ENCODE results near the gene FPR3. TPM values are rescaled to one million over a fixed set of nuclear protein-coding genes. Genes with fewer than 3 reads are reported as not detected.

FPR3 gene
- total and polyA plus RNA-seq, 9 of the 15 experiments (the other 6 are each of a cell fraction or from before 2014, with no cell fraction given) = 0.08 to 0.51 (median 0.22) TPM; not detected in 1

- TF ChIP-seq, protein P1, sequence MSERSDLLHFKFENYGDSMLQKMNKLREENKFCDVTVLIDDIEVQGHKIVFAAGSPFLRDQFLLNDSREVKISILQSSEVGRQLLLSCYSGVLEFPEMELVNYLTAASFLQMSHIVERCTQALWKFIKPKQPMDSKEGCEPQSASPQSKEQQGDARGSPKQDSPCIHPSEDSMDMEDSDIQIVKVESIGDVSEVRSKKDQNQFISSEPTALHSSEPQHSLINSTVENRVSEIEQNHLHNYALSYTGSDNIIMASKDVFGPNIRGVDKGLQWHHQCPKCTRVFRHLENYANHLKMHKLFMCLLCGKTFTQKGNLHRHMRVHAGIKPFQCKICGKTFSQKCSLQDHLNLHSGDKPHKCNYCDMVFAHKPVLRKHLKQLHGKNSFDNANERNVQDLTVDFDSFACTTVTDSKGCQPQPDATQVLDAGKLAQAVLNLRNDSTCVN (CRISPR knock-in tag; IDR thresholded peaks at IDR 0.05) = peak; percentile 57; the same call in 1 of the 2 replicates
- TF ChIP-seq, protein P2, sequence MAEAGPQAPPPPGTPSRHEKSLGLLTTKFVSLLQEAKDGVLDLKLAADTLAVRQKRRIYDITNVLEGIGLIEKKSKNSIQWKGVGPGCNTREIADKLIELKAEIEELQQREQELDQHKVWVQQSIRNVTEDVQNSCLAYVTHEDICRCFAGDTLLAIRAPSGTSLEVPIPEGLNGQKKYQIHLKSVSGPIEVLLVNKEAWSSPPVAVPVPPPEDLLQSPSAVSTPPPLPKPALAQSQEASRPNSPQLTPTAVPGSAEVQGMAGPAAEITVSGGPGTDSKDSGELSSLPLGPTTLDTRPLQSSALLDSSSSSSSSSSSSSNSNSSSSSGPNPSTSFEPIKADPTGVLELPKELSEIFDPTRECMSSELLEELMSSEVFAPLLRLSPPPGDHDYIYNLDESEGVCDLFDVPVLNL (CRISPR knock-in tag; IDR thresholded peaks at IDR 0.05; ENCODE audit: low read depth) = no peak
- TF ChIP-seq BACH1 (tag; IDR thresholded peaks at IDR 0.05) = no peak
- TF ChIP-seq GTF3C2 (IDR thresholded peaks at IDR 0.05; ENCODE audit: borderline replicate concordance, extremely low read depth, insufficient read length) = no peak
- TF ChIP-seq, protein P3, sequence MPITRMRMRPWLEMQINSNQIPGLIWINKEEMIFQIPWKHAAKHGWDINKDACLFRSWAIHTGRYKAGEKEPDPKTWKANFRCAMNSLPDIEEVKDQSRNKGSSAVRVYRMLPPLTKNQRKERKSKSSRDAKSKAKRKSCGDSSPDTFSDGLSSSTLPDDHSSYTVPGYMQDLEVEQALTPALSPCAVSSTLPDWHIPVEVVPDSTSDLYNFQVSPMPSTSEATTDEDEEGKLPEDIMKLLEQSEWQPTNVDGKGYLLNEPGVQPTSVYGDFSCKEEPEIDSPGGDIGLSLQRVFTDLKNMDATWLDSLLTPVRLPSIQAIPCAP (CRISPR knock-in tag; IDR thresholded peaks at IDR 0.05; ENCODE audit: borderline replicate concordance) = no peak
- no peak for TF ChIP-seq FOXP4 (CRISPR knock-in tag; IDR thresholded peaks at IDR 0.05; ENCODE audit: borderline replicate concordance)
- no peak for TF ChIP-seq ATF2 (CRISPR knock-in tag; IDR thresholded peaks at IDR 0.05)
- TF ChIP-seq MAX (CRISPR knock-in tag; IDR thresholded peaks at IDR 0.05) = peak; percentile 82
- TF ChIP-seq, protein P4, sequence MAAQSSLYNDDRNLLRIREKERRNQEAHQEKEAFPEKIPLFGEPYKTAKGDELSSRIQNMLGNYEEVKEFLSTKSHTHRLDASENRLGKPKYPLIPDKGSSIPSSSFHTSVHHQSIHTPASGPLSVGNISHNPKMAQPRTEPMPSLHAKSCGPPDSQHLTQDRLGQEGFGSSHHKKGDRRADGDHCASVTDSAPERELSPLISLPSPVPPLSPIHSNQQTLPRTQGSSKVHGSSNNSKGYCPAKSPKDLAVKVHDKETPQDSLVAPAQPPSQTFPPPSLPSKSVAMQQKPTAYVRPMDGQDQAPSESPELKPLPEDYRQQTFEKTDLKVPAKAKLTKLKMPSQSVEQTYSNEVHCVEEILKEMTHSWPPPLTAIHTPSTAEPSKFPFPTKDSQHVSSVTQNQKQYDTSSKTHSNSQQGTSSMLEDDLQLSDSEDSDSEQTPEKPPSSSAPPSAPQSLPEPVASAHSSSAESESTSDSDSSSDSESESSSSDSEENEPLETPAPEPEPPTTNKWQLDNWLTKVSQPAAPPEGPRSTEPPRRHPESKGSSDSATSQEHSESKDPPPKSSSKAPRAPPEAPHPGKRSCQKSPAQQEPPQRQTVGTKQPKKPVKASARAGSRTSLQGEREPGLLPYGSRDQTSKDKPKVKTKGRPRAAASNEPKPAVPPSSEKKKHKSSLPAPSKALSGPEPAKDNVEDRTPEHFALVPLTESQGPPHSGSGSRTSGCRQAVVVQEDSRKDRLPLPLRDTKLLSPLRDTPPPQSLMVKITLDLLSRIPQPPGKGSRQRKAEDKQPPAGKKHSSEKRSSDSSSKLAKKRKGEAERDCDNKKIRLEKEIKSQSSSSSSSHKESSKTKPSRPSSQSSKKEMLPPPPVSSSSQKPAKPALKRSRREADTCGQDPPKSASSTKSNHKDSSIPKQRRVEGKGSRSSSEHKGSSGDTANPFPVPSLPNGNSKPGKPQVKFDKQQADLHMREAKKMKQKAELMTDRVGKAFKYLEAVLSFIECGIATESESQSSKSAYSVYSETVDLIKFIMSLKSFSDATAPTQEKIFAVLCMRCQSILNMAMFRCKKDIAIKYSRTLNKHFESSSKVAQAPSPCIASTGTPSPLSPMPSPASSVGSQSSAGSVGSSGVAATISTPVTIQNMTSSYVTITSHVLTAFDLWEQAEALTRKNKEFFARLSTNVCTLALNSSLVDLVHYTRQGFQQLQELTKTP (IDR thresholded peaks at IDR 0.05; ENCODE audit: low read depth in 1 of 2, partially characterized antibody in 2 of 2) = peak in 1 of 2 experiments; percentile 66
These were observed 5.7 kb downstream of the FPR3 start (continued) for GRCh38 chr19:51800473-51801244.
